Peyer's patch (tissue), 4 donors: ENCODE results near the gene STUB1. TPM values are rescaled to one million over a fixed set of nuclear protein-coding genes. Genes with fewer than 3 reads are reported as not detected.

Source experiments
- DNase-seq, 3 donors: peaks; one replicate each; pipeline ENCODE4 v3.0.0-alpha.2; 2017 to 2019
- H3K27ac ChIP-seq, 4 donors: fragments of 200-600 bp; sonication (generic); one replicate each; pipeline ENCODE4 v1.5.1; 2016 to 2019
- H3K27me3 ChIP-seq, 2 donors: fragments of 200-600 bp; sonication (generic); one replicate each; pipeline ENCODE4 v1.5.1; 2019
- H3K36me3 ChIP-seq, 3 donors: fragments of 200-600 bp; sonication (generic); one replicate each; pipeline ENCODE4 v1.5.1; 2016 to 2019
- H3K4me1 ChIP-seq, 4 donors: fragments of 200-600 bp; sonication (generic); one replicate each; pipeline ENCODE4 v1.5.1; 2016 to 2019
- H3K4me3 ChIP-seq, 4 donors: fragments of 200-600 bp; sonication (generic); 1 replicate in 3 of 4; 2 replicates in 1 of 4; pipeline ENCODE4 v1.5.1; 2016 to 2019; ENCODE audit warnings: mild to moderate bottlenecking in 1 of 4
- H3K9me3 ChIP-seq, 4 donors: fragments of 200-600 bp; sonication (generic); one replicate each; pipeline ENCODE4 v1.5.1; 2016 to 2019; ENCODE audit warnings: mild to moderate bottlenecking in 1 of 4
- CTCF ChIP-seq, 6 experiments: fragments of 450-650 bp in 4 of 6; fragments of 200-600 bp in 2 of 6; sonication (generic) in 1 of 6; IDR thresholded peaks; one replicate each; pipeline ENCODE4 v1.5.1; 2017 to 2019; ENCODE audit warnings: antibody characterized with exemption in 6 of 6, mild to moderate bottlenecking in 3 of 6, moderate library complexity in 1 of 6
- POLR2A ChIP-seq, 2 donors: fragments of 450-650 bp; IDR thresholded peaks; one replicate each; pipeline ENCODE4 v1.5.1; 2017; ENCODE audit warnings: antibody characterized with exemption in 2 of 2, mild to moderate bottlenecking in 2 of 2, moderate library complexity in 2 of 2
- total RNA-seq, 4 donors: library from RNA; depleted of rRNA; stranded (reverse); fragments of >200 nt; gene quantifications; one replicate each; pipeline ENCODE4 v1.1.0, GENCODE V29; 2016

The STUB1 gene
- total RNA-seq, 4 donors from 2014 or later, result 96.0 to 291 (median 107) TPM

- Histone ChIP-seq H3K9me3 (no peaks in the 10 kb centered on the region), H3K36me3 (no peaks in the 10 kb centered on the region), H3K27ac (peak overlapping the region; percentile 90 to 98 (median 95)), H3K4me3 (peak overlapping the region in 2 of 4 donors; percentile 65 to 80), H3K4me1 (peaks cover 0 to 64% (median 20%) of the 10 kb centered on the region in 4 donors), H3K27me3 (no peaks in the 10 kb centered on the region)
- TF ChIP-seq POLR2A (IDR thresholded peaks at IDR 0.05) (peak in 1 of 2 donors; percentile 36), CTCF (IDR thresholded peaks at IDR 0.05) (no peak)
- DNase-seq, result peak in 1 of 3 donors; percentile 69
Observed at GRCh38 chr16:647173-647902, 32.9 kb upstream of the STUB1 start.

- H3K36me3 ChIP-seq, result peaks cover 0 to 2% (median 0%) of the 10 kb centered on the region in 3 donors
- H3K27ac ChIP-seq, result peak overlapping the region; percentile 90 to 98 (median 95)
- TF ChIP-seq POLR2A (IDR thresholded peaks at IDR 0.05) (peak; percentile 62 to 66), CTCF (IDR thresholded peaks at IDR 0.05) (peak; percentile 23 to 82 (median 55))
- H3K4me3 ChIP-seq, result peak overlapping the region; percentile 65 to 80 (median 76)
- H3K9me3 ChIP-seq, result no peaks in the 10 kb centered on the region
- peak; percentile 48 to 93 (median 90) for DNase-seq
- H3K27me3 ChIP-seq, result no peaks in the 10 kb centered on the region
- H3K4me1 ChIP-seq, result peaks cover 0 to 64% (median 17%) of the 10 kb centered on the region in 4 donors
Observed at GRCh38 chr16:648071-648780, 32.0 kb upstream of the STUB1 start.

- peak within 1 kb of the TSS; percentile 90 to 98 (median 95) for H3K27ac ChIP-seq
- H3K27me3 ChIP-seq, result no peaks in the 10 kb centered on the region
- H3K4me1 ChIP-seq, result peaks cover 0 to 60% (median 17%) of the 10 kb centered on the region in 4 donors
- H3K36me3 ChIP-seq, result peaks cover 0 to 6% (median 0%) of the 10 kb centered on the region in 3 donors
- peak; percentile 57 to 83 for TF ChIP-seq POLR2A (IDR thresholded peaks at IDR 0.05)
- no peak for TF ChIP-seq CTCF (IDR thresholded peaks at IDR 0.05)
- peak; percentile 92 to 98 (median 97) for DNase-seq
- H3K4me3 ChIP-seq, result peak within 1 kb of the TSS; percentile 65 to 80 (median 76)
- H3K9me3 ChIP-seq, result no peaks in the 10 kb centered on the region
Observed at GRCh38 chr16:648781-649589, 31.2 kb upstream of the STUB1 start, which contains the start of gene WDR90. Gene WDR90 (plus strand): TSS chr16:649365. CDS start chr16:649417, 52 bp downstream.

- H3K27me3 ChIP-seq, result no peaks in the 10 kb centered on the region
- peaks cover 0 to 6% (median 0%) of the 10 kb centered on the region in 3 donors for H3K36me3 ChIP-seq
- no peak for TF ChIP-seq CTCF (IDR thresholded peaks at IDR 0.05)
- DNase-seq, result no peak
- peaks cover 0 to 53% (median 17%) of the 10 kb centered on the region in 4 donors for H3K4me1 ChIP-seq
- H3K27ac ChIP-seq, result peak overlapping the region in 3 of 4 donors; percentile 90 to 95 (median 95)
- H3K4me3 ChIP-seq, result peak overlapping the region; percentile 65 to 80 (median 76)
- no peaks in the 10 kb centered on the region for H3K9me3 ChIP-seq
Observed at GRCh38 chr16:649631-650030, 30.6 kb upstream of the STUB1 start.

- no peak overlapping the region for H3K4me3 ChIP-seq
- H3K27me3 ChIP-seq, result no peaks in the 10 kb centered on the region
- H3K36me3 ChIP-seq, result peaks cover 0 to 6% (median 0%) of the 10 kb centered on the region in 3 donors
- H3K4me1 ChIP-seq, result peaks cover 0 to 33% (median 17%) of the 10 kb centered on the region in 4 donors
- no peak for DNase-seq
- H3K9me3 ChIP-seq, result no peaks in the 10 kb centered on the region
- TF ChIP-seq CTCF (IDR thresholded peaks at IDR 0.05), result no peak
- TF ChIP-seq POLR2A (IDR thresholded peaks at IDR 0.05), result no peak
- H3K27ac ChIP-seq, result no peak overlapping the region
Observed at GRCh38 chr16:651844-652243, 28.4 kb upstream of the STUB1 start.
